HG02852 (cell line): Measurements from ENCODE around the gene CD68.
A peak's percentile ranks its signal among the peaks of the same experiment; 100 is the strongest.

Experiments
- ATAC-seq: cut with Tn5 transposase; IDR thresholded peaks from one replicate; pipeline ENCODE4 v1.9.1; 2021; ENCODE audit warnings: mild to moderate bottlenecking, moderate library complexity; ENCODE audit not compliant: unreplicated experiment

CD68 gene, protein sequence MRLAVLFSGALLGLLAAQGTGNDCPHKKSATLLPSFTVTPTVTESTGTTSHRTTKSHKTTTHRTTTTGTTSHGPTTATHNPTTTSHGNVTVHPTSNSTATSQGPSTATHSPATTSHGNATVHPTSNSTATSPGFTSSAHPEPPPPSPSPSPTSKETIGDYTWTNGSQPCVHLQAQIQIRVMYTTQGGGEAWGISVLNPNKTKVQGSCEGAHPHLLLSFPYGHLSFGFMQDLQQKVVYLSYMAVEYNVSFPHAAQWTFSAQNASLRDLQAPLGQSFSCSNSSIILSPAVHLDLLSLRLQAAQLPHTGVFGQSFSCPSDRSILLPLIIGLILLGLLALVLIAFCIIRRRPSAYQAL

DNA sequence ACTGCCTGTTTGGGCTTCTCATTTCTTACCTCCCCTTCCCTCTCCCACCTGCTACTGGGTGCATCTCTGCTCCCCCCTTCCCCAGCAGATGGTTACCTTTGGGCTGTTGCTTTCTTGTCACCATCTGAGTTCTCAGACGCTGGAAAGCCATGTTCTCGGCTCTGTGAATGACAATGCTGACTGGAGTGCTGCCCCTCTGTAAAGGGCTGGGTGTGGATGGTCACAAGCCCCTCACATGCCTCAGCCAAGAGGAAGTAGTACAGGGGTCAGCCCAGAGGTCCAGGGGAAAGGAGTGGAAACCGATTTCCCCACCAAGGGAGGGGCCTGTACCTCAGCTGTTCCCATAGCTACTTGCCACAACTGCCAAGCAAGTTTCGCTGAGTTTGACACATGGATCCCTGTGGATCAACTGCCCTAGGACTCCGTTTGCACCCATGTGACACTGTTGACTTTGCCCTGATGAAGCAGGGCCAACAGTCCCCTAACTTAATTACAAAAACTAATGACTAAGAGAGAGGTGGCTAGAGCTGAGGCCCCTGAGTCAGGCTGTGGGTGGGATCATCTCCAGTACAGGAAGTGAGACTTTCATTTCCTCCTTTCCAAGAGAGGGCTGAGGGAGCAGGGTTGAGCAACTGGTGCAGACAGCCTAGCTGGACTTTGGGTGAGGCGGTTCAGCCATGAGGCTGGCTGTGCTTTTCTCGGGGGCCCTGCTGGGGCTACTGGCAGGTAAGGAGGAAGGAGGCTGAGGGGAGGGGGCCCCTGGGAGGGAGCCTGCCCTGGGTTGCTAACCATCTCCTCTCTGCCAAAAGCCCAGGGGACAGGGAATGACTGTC lies at the start of gene CD68:
Gene CD68, plus strand, starts transcription at position 638 of the 833 bp plus-strand sequence. Its CDS starts 40 bp downstream, at position 678.
- ATAC-seq: no peak

DNA sequence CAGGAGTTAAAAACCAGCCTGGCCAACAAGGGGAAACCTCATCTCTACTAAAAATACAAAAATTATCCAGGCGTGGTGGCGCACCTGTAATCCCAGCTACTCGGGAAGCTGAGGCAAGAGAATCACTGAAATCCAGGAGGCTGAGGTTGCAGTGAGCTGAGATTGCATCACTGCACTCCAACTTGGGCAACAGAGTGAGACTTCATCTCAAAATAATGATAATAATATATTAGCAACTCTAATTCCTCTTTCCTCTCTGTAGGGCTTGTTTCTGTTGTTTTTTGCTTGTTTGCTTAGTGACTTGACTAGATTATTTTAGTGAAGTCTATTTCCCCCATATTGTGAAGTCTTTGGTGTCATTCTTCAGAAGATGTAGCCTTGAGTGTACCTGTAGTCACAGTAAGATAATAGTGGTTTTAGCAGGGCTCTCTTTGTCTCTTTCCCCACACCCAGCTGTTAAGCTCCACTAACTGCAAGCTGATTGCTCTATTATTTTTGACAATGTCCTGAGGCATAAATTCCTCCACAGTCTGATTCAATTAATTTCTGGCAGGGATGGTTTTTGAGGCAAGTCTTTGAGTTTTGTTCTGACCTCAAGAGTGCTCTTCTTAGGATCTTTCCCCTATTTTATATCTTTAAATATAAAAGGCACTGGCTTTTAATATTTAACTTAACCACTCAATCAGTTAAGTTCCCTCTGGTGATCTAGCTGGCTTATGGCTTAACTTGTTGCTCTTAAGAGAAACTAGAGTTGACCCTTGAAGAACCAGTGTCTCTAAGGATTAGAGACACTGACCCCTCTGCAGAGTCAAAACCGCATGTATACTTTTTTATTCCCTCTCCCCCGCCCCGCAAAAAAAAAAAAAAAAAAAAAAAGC lies 49.2 kb upstream of the CD68 start:
- ATAC-seq: no peak

DNA sequence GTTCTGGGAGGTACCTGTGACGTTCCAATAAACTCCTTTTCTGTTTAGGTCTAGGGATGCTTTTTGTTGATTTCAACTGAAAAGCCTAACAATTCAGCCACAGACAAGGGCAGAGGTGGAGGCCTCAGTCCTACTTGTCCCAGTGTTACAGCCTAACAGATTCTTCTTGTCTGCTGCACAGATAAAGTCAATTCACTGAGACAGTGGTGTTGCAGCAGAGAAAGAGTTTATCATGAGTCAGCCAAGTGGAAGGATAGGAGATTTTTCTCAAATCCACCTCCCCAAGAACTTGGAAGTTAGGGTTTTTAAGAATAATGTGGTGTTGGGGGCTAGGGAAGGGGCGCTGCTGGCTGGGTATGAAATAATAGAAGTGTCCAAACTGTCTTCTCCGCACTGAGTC lies 41.4 kb upstream of the CD68 start:
- no peak for ATAC-seq

DNA sequence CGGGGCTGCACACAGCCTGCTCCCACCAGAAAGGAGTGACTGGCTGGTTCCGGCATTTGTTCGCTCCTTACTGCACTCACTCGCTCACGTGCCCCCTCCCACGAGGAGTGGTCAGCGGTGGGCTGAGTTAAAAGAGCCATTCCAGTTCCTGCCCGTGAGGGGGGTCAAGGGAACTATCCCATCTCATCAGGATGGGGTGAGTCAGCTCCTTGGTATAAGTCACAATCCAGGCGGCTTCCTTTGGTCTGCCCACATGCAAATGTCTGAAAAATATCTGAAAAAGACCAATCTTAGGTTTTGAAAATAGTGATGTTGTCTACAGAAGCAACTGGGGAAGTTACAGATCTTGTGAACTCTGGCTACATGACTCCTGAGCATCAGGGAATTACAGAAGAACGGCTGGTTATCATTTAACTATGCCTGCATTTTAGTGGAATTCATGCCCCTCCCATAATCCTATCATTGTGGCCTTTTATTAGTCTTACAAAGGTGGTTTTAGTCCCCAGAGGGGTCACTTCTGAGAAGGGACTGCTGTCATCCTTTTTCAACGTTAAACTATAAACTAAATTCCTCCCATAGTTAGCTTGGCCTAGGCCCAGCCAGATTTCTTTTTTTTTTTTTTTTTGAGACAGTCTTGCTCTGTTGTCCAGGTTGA lies 40.4 kb upstream of the CD68 start:
- ATAC-seq: no peak

DNA sequence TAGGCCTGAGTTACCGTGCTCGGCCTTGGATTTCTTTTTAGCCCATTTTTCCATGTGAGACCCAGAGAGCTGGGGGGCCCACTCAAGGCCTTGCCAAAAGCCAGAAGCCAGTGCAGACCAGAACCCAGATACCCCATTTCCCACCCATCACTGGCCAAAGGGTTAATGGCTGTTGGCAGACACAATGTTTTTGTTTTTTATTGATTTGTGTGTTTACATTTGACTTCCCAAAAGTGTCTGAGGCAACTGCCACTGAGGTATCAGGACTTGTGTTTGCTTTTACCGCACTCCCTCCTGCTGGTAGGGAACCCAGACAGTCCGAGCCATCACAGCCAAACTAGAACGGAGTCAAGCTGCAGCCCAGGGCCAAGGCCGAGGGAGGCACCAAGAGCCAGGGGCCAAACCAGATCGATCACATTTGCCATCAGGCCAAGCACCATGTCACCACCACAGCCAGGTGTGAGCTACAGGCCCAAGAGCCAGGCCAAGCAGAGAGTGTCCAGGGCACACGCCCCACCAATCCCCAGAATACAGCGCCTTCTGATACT lies 38.3 kb upstream of the CD68 start:
- ATAC-seq: no peak

DNA sequence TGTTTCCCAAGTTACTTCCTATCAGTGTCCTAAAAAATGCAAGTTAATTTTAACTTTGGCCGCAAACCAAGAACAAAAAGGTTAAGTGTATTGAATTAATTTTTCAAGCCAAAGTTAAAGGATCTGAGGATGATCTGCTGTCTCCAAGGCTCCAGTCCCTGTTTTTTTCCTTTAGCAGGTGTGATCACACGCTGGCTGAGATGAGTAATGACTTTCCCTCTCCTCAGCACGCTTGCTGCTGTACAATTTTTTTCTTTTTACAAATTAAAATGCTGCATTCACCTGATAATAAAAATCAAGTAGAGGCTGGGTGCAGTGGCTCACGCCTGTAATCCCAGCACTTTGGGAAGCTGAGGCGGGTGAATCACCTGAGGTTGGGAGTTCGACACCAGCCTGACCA lies 34.5 kb upstream of the CD68 start:
- no peak for ATAC-seq

DNA sequence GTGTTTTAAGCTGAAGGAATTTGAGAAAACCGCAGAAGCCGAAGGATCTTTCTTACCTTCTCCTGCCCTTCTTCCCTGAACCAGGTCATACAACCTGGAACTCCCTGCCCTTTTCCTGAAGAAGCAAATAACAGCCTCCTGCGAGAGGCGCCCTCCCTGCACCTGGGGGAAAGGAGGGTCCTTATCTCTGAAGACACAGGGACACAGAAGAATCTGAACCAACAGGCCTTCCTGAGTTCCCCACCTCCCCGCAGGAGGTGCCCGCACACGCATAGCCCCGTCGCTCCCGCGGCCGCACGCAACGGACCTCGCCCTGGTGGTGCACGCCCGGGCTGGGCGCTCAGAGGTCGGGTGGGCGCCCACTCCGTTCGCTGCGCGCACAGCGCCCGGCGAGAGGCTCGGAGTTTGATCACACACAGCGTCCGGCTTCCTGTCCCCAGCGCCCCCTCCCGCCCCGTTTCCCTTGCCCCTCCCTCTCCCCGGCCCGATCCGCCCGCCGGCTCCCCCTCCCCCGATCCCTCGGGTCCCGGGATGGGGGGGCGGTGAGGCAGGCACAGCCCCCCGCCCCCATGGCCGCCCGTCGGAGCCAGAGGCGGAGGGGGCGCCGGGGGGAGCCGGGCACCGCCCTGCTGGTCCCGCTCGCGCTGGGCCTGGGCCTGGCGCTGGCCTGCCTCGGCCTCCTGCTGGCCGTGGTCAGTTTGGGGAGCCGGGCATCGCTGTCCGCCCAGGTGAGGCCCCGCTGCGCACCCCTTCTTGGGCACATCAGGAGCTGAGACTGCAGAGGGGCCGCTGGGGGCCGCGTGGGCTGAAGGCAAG lies 30.6 kb upstream of the CD68 start, which contains the start of gene TNFSF12:
Gene TNFSF12, plus strand, starts transcription at position 474 of the 816 bp plus-strand sequence. Its CDS starts 96 bp downstream, at position 570.
- ATAC-seq: peak; percentile 45

DNA sequence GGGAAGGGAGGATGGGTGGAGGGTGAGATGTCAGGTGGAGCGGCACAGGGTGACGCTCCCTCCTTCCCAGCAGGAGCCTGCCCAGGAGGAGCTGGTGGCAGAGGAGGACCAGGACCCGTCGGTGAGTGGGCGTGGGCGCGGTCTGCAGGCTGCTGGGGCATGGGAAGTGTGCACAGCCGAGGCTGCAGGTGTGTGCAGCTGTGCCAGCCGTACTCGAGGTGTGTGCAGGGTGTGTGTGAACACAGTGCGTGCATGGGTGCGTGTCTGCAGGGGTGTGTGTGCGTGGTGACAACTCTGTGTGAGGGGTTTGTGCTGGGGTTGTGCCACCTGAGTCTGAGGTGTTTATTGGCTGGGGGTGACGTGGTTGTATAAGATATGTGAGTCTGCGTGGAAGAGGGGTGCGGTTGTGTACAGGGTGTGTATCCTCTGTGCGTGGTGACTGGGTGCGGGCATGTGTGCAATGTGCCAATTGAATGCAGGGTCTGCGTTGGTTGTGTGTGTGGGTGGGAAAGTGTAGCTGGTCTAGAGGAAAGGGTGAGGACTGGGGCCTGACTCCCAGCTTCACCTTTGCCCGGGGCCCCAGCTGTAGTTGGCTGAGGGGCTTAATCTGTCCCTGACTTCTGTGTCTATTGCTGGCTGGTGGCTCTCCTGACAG lies 29.9 kb upstream of the CD68 start:
- no peak for ATAC-seq

DNA sequence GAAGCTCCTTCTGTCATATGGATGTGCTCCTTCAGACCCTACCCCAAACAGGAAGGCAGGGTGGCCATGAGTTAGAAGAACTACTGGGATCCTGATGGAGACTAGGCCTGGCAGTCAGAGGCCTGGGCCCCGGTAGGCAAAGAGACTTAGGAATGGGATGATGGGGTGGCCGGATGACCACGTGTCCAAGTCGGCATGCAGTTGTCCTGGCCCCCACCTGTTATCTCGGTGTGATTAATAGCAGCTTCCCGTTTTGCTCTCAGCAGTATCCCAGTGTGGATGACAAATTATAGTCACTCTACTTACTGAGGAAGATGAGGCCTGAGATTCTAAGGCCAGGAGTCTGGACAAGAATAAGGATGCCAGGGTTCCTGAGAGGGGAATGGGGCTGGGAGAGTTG lies 29.1 kb upstream of the CD68 start:
- ATAC-seq: no peak

DNA sequence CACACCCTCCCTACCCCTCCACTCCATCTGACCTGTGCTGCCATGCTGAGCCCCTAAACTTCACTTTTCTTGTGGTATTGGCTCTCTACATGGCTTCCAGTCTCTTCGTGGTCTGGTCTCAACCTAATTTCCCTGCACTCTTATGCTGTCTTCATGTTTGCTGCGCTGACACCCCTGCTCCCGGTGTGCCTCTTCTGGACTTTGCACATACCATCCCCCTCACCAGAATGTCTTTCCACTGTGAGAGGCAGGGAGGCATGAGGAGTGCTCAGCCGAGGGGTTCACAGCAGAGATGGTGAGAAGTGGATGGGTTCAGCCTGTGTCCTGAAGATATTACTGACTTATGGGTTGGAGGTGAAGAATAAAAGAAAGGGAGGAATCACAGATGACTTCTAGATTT lies 28.0 kb upstream of the CD68 start:
- no peak for ATAC-seq

DNA sequence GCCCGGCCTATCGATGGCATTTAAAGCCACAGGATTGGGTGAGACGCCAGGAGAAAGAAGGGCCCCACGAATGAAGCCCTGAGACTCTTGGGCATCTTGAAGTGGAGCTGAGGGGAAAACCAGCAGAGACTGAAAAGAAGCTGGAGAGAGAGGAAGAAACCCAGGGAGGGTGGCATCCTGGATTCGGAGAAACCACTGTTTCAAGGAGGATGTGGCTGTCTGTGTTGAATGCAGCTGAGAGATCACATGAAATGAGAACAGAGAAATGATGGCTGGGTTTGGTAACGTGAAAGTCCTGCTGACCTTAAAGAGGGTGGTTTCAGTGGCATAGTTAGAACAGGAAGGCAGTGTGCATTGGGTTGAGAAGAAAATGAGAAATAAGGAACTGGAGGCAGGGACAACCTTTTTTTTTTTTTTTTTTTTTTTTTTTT lies 26.8 kb upstream of the CD68 start:
- no peak for ATAC-seq

DNA sequence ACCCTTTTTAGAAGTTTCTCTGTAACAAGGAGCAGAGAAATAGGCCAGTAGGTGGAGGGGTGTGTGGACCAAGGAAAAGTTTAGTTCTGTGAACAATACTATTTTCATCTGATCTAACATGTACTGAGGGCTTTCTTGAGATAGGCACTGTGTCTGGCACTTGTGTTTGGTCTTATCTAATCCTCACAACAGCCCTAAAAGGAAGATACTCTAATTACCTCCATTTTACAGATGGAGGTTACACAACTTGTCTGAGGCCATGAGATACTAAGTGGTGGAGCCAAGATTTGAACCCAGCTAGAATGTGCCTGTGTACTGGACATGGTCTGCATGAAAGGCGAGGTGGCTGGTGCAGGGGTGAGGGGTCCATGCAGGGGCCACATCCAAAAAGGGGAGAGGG lies 26.1 kb upstream of the CD68 start:
- no peak for ATAC-seq

DNA sequence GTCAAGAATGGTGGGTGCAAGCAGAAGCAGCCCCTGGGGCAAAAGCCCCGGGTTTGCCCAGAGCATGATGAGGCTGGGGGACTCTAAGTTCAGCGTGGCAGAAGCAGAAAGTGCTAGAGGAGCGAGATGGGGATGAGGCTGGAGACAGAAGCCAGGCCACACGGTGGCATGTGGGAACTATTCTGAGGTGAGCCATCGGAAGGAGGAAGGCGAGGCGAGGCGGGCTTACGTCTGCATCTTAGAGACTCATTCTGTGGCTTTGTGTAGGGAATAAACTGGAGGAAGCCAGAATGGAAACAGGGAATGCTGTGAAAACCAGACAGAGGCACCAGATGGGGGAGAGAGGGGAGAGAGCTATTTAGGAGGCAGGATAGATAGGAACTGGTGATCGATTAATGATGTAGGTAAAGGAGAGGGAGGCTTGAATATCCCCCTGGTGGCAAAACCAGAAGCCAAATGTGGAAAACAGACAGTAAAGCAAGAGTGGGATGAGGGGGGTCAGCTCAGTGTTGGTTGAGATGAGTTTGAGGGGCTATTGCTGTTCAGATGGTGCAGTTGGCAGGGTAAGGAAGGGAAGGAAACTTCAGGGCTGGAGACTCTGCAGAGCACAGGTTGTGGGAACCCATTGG lies 24.0 kb upstream of the CD68 start:
- no peak for ATAC-seq

DNA sequence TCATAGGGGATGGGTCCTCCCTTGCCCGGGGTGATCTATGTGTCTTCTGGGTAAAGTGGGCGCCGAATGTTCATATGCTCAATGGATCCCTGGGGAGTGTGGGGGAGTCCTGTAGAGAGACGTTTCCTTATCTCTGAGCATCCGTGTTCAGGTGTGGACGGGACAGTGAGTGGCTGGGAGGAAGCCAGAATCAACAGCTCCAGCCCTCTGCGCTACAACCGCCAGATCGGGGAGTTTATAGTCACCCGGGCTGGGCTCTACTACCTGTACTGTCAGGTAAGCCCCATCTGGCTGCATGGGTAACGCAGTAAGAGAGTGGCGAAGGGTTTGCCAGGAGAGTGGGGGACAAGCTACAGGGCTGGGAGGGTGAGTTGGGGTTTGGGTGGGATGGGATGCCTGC lies 22.8 kb upstream of the CD68 start:
- no peak for ATAC-seq

DNA sequence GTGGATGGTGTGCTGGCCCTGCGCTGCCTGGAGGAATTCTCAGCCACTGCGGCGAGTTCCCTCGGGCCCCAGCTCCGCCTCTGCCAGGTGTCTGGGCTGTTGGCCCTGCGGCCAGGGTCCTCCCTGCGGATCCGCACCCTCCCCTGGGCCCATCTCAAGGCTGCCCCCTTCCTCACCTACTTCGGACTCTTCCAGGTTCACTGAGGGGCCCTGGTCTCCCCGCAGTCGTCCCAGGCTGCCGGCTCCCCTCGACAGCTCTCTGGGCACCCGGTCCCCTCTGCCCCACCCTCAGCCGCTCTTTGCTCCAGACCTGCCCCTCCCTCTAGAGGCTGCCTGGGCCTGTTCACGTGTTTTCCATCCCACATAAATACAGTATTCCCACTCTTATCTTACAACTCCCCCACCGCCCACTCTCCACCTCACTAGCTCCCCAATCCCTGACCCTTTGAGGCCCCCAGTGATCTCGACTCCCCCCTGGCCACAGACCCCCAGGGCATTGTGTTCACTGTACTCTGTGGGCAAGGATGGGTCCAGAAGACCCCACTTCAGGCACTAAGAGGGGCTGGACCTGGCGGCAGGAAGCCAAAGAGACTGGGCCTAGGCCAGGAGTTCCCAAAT lies 22.2 kb upstream of the CD68 start:
- ATAC-seq: no peak

DNA sequence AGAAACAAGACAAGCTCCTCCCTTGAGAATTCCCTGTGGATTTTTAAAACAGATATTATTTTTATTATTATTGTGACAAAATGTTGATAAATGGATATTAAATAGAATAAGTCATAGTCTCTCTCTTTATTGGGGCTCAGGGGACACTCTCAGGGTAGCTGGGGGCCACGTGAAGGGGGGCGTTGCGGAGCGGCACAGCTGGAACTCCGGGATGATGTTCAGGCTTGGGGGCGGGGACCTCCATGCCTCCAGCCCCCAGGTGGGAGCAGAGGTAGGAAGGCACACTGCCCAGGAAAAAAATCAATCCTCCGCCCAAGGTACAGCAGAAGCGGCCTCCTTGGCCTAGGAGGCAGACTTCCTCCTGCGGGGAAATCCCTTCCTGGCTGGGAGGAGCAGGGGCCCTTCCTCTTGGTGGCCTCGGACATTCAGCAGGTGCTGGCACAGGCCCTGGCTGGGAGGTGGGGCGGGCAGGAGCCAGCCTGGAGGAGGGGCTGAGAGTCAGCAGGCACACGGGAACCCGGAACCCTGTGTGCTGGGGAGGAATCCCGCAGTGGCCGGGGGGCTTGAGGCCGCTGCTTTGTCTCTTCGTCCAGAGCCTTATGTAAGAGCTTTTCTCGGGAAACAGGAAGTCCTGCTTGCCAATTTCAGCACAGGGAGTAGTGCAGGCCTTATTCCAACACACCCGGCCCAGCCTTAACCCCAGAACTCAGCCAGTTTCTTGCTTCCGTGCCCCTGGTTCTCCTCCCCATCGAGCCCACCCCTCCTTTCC lies 21.5 kb upstream of the CD68 start:
- ATAC-seq: no peak
